Measurements from ENCODE around the gene SEPTIN5. TPM values are rescaled to one million over a fixed set of nuclear protein-coding genes. Genes with fewer than 3 reads are reported as not detected.

Gene SEPTIN5
- total RNA-seq, 1 donor from 2014 or later: 3.9 TPM

DNA sequence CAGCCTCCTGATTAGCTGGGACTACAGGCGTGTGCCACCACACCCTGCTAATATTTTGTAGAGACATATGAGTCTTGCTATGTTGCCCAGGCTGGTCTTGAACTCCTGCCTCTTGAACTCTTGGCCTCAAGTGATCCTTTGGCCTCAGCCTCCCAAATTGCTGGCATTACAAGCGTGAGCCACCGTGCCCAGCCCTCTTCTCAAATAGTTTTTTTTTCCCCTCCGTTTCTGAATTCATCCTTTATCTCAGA, 58.0 kb downstream of the SEPTIN5 start:
- TF ChIP-seq, protein P1, sequence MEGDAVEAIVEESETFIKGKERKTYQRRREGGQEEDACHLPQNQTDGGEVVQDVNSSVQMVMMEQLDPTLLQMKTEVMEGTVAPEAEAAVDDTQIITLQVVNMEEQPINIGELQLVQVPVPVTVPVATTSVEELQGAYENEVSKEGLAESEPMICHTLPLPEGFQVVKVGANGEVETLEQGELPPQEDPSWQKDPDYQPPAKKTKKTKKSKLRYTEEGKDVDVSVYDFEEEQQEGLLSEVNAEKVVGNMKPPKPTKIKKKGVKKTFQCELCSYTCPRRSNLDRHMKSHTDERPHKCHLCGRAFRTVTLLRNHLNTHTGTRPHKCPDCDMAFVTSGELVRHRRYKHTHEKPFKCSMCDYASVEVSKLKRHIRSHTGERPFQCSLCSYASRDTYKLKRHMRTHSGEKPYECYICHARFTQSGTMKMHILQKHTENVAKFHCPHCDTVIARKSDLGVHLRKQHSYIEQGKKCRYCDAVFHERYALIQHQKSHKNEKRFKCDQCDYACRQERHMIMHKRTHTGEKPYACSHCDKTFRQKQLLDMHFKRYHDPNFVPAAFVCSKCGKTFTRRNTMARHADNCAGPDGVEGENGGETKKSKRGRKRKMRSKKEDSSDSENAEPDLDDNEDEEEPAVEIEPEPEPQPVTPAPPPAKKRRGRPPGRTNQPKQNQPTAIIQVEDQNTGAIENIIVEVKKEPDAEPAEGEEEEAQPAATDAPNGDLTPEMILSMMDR (conservative IDR thresholded peaks at IDR 0.05; ENCODE audit: low read depth, low read length): no peak
- DNase-seq (ENCODE audit: low read depth): no peak
- H3K4me3 ChIP-seq (ENCODE audit: low read depth, low read length): no peak overlapping the region

Other genes starting within 250 kb of the SEPTIN5 start
- gene UFD1, start 235.3 kb upstream of the SEPTIN5 start, total RNA-seq: 47.7 and 68.1 TPM in 2 replicates
- gene CDC45, start 234.6 kb upstream of the SEPTIN5 start, total RNA-seq: 31.2 and 75.2 TPM in 2 replicates
- gene CLDN5, start 190.1 kb upstream of the SEPTIN5 start, total RNA-seq: 0.29 and 1.2 TPM in 2 replicates
- 0.81 TPM in 1 of 2 replicates, not detected in the other for gene GP1BB, start 9.0 kb downstream of the SEPTIN5 start, total RNA-seq
- not detected in 2 replicates for gene TBX1, start 46.3 kb downstream of the SEPTIN5 start, total RNA-seq
- gene GNB1L, start 140.4 kb downstream of the SEPTIN5 start, total RNA-seq: 11.5 and 23.3 TPM in 2 replicates
- 10.5 and 15.9 TPM in 2 replicates for gene RTL10, start 140.4 kb downstream of the SEPTIN5 start, total RNA-seq
- 233 and 272 TPM in 2 replicates for gene COMT, start 227.3 kb downstream of the SEPTIN5 start, total RNA-seq
- 5.8 and 34.7 TPM in 2 replicates for gene TXNRD2, start 227.3 kb downstream of the SEPTIN5 start, total RNA-seq